Trophoblast cell (in vitro differentiated cells and primary cell): Measurements from ENCODE around the gene MSL3B.

Source experiments
- DNase-seq, 2 donors: peaks; one replicate each; pipeline ENCODE4 v3.0.0-alpha.2; 2016
- H2AFZ ChIP-seq: 2 replicates; pipeline ENCODE4 v1.6.1; 2013; ENCODE audit warnings: low read length, moderate library complexity, mild to moderate bottlenecking; ENCODE audit not compliant: insufficient read depth, poor library complexity
- H2AK5ac ChIP-seq: 2 replicates; pipeline ENCODE4 v1.6.1; 2013; ENCODE audit warnings: mild to moderate bottlenecking, low read length
- H2BK120ac ChIP-seq: 2 replicates; pipeline ENCODE4 v1.6.1; 2013; ENCODE audit warnings: low read length, mild to moderate bottlenecking, moderate library complexity; ENCODE audit not compliant: insufficient read depth, poor library complexity
- H2BK12ac ChIP-seq: 2 replicates; pipeline ENCODE4 v1.6.1; 2013; ENCODE audit warnings: mild to moderate bottlenecking, low read length, moderate library complexity
- H2BK5ac ChIP-seq: 2 replicates; pipeline ENCODE4 v1.6.1; 2013; ENCODE audit warnings: low read length, low read depth, moderate library complexity, mild to moderate bottlenecking; ENCODE audit not compliant: poor library complexity
- H3K14ac ChIP-seq: 2 replicates; pipeline ENCODE4 v1.6.1; 2013; ENCODE audit warnings: mild to moderate bottlenecking, low read length
- H3K18ac ChIP-seq: 2 replicates; pipeline ENCODE4 v1.6.1; 2013; ENCODE audit warnings: mild to moderate bottlenecking, low read length
- H3K23ac ChIP-seq: 2 replicates; pipeline ENCODE4 v1.6.1; 2013; ENCODE audit warnings: low read length
- H3K27ac ChIP-seq: 2 replicates; pipeline ENCODE4 v1.5.1; 2013; ENCODE audit warnings: low read depth, mild to moderate bottlenecking, inconsistent platforms, low read length, moderate library complexity
- H3K27me3 ChIP-seq: 2 replicates; pipeline ENCODE4 v1.6.1; 2013; ENCODE audit warnings: inconsistent platforms, mild to moderate bottlenecking, low read length, moderate library complexity; ENCODE audit not compliant: insufficient read depth
- H3K36me3 ChIP-seq, 2 experiments: 1 replicate in 1 of 2; 2 replicates in 1 of 2; pipeline ENCODE4 v1.6.1; 2013; ENCODE audit warnings: low read length in 2 of 2, mild to moderate bottlenecking in 2 of 2, moderate library complexity in 1 of 2; ENCODE audit not compliant: insufficient read depth in 2 of 2, control insufficient read depth in 1 of 2
- H3K4ac ChIP-seq: 2 replicates; pipeline ENCODE4 v1.6.1; 2013; ENCODE audit warnings: low read depth, mild to moderate bottlenecking, low read length, moderate library complexity
- H3K4me1 ChIP-seq, 2 experiments: 1 replicate in 1 of 2; 2 replicates in 1 of 2; pipeline ENCODE4 v1.6.1; 2013; ENCODE audit warnings: low read length in 2 of 2, mild to moderate bottlenecking in 2 of 2, moderate library complexity in 1 of 2; ENCODE audit not compliant: insufficient read depth in 2 of 2, control insufficient read depth in 1 of 2
- H3K4me2 ChIP-seq: 2 replicates; pipeline ENCODE4 v1.6.1; 2013; ENCODE audit warnings: inconsistent platforms, mild to moderate bottlenecking, low read length, moderate library complexity
- H3K4me3 ChIP-seq: 2 replicates; pipeline ENCODE4 v1.5.1; 2013; ENCODE audit warnings: mild to moderate bottlenecking, low read depth, low read length, inconsistent platforms
- H3K79me1 ChIP-seq: one replicate; pipeline ENCODE4 v1.6.1; 2013; ENCODE audit warnings: low read length
- H3K79me2 ChIP-seq: 2 replicates; pipeline ENCODE4 v1.6.1; 2013; ENCODE audit warnings: low read length, mild to moderate bottlenecking; ENCODE audit not compliant: control insufficient read depth, insufficient read depth, poor library complexity
- H3K9ac ChIP-seq: 2 replicates; pipeline ENCODE4 v1.6.1; 2013; ENCODE audit warnings: mild to moderate bottlenecking, low read length
- H3K9me3 ChIP-seq: 2 replicates; pipeline ENCODE4 v1.6.1; 2013; ENCODE audit warnings: low read depth, mild to moderate bottlenecking, control low read depth, inconsistent platforms, low read length; ENCODE audit not compliant: insufficient read depth
- H4K12ac ChIP-seq: 2 replicates; pipeline ENCODE4 v1.6.1; 2013; ENCODE audit warnings: low read depth, mild to moderate bottlenecking, low read length, moderate library complexity
- H4K8ac ChIP-seq: 2 replicates; pipeline ENCODE4 v1.6.1; 2013; ENCODE audit warnings: low read depth, mild to moderate bottlenecking, low read length, moderate library complexity
- H4K91ac ChIP-seq: one replicate; pipeline ENCODE4 v1.6.1; 2013; ENCODE audit warnings: low read depth, mild to moderate bottlenecking, low read length, moderate library complexity
- whole genome bisulfite sequencing: extraction: QIAGEN DNeasy Blood & Tissue Kit; methylation state at CpG from one replicate; pipeline ENCODE4 v1.1.7; 2013; ENCODE audit warnings: missing lambda C conversion rate; ENCODE audit not compliant: insufficient read length, insufficient coverage; ENCODE audit errors: extremely low coverage; 5-methylcytosine and 5-hydroxymethylcytosine counted together

MSL3B gene

DNA sequence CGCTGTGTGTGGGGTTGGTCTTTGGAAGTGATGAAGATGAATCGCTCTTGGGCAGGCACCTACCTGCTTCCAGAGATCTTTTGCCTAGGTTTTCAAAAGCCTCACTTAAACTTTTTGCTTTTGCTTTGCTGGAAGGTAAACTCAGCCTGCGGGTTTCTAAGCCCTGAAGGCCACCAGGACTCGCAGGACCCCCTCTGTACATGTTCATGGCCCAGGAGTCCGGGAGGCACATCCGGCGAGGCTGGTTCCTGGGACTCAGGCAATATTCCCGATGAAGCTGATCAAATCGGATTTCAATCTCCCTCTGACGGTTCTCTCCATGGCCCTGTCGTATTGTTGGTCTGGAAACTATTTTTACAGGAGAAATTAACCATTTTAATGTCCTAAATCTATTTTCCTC is 27.0 kb downstream of the MSL3B start:
- Histone ChIP-seq H3K14ac (no peak overlapping the region), H3K9me3 (peaks cover 2% of the 10 kb centered on the region), H2AFZ (no peak overlapping the region), H4K8ac (no peak overlapping the region), H3K9ac (no peak overlapping the region), H3K4me1 (no peaks in the 10 kb centered on the region), H2BK120ac (no peak overlapping the region), H3K23ac (no peak overlapping the region), H3K27ac (no peak overlapping the region), H3K79me1 (no peaks in the 10 kb centered on the region), H2AK5ac (no peak overlapping the region), H3K4me2 (no peak overlapping the region), H4K91ac (no peak overlapping the region), H2BK12ac (no peak overlapping the region), H2BK5ac (no peak overlapping the region), H3K18ac (no peak overlapping the region), H4K12ac (no peak overlapping the region), H3K4ac (no peak overlapping the region), H3K27me3 (no peaks in the 10 kb centered on the region), H3K36me3 (peaks cover 53 to 74% of the 10 kb centered on the region in 2 experiments), H3K79me2 (no peaks in the 10 kb centered on the region), H3K4me3 (no peak overlapping the region)
- WGBS: no CpG with 5 or more reads among the region's 11 CpGs
- DNase-seq: no peak

DNA sequence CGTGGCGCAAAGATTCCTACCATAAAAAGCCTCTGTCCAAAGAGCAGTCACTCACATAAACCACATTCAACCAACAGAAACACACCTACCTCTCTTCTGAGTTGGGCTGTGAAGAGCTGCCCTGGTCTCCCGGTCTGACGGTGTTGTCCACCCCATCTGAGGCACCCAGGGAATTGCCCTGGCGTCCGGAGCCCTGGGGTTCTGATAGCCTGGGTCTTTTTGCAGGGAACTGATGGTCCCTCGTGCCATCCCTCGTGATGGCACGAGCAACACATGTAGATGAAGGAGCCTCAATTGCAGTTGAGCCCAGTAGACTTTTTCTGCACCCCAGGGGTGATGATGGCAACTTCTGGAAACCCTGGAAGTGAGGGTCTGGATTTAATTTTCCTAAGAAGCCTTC is 27.7 kb downstream of the MSL3B start:
- Histone ChIP-seq H4K12ac (no peak overlapping the region), H4K8ac (no peak overlapping the region), H4K91ac (no peak overlapping the region), H3K4me1 (no peaks in the 10 kb centered on the region), H3K18ac (no peak overlapping the region), H2BK5ac (no peak overlapping the region), H3K4me2 (no peak overlapping the region), H2BK12ac (no peak overlapping the region), H3K4me3 (no peak overlapping the region), H3K27me3 (no peaks in the 10 kb centered on the region), H3K4ac (peak overlapping the region; percentile 73), H2BK120ac (no peak overlapping the region), H3K23ac (no peak overlapping the region), H3K36me3 (peaks cover 58 to 79% of the 10 kb centered on the region in 2 experiments), H2AK5ac (no peak overlapping the region), H3K9ac (no peak overlapping the region), H3K27ac (no peak overlapping the region), H3K79me1 (no peaks in the 10 kb centered on the region), H3K14ac (no peak overlapping the region), H3K79me2 (no peaks in the 10 kb centered on the region), H3K9me3 (peaks cover 4% of the 10 kb centered on the region), H2AFZ (no peak overlapping the region)
- no CpG with 5 or more reads among the region's 9 CpGs for WGBS
- DNase-seq: no peak

GRCh38 chr2:233839447-233839820 is 28.8 kb downstream of the MSL3B start:
- H3K79me2 ChIP-seq: no peaks in the 10 kb centered on the region
- peaks cover 4% of the 10 kb centered on the region for H3K9me3 ChIP-seq
- no peaks in the 10 kb centered on the region for H3K79me1 ChIP-seq
- peaks cover 54 to 77% of the 10 kb centered on the region in 2 experiments for H3K36me3 ChIP-seq
- peak overlapping the region; percentile 6 for H3K4ac ChIP-seq
- no peak overlapping the region for H3K27ac ChIP-seq
- no peak overlapping the region for H4K8ac ChIP-seq
- H3K14ac ChIP-seq: no peak overlapping the region
- no peak overlapping the region for H4K91ac ChIP-seq
- H3K23ac ChIP-seq: no peak overlapping the region
- no peak overlapping the region for H2AFZ ChIP-seq
- H3K4me1 ChIP-seq: no peaks in the 10 kb centered on the region
- no peak overlapping the region for H4K12ac ChIP-seq
- WGBS: no CpG with 5 or more reads among the region's 10 CpGs
- H3K18ac ChIP-seq: peak overlapping the region; percentile 25
- H2BK120ac ChIP-seq: no peak overlapping the region
- no peak overlapping the region for H2BK12ac ChIP-seq
- no peak overlapping the region for H3K9ac ChIP-seq
- H2AK5ac ChIP-seq: no peak overlapping the region
- no peak overlapping the region for H3K4me2 ChIP-seq
- H2BK5ac ChIP-seq: no peak overlapping the region
- H3K27me3 ChIP-seq: no peaks in the 10 kb centered on the region
- H3K4me3 ChIP-seq: no peak overlapping the region
- no peak for DNase-seq

- H2BK120ac ChIP-seq: no peak overlapping the region
- H3K9ac ChIP-seq: no peak overlapping the region
- no peak overlapping the region for H4K91ac ChIP-seq
- no peaks in the 10 kb centered on the region for H3K79me2 ChIP-seq
- H3K9me3 ChIP-seq: peaks cover 4% of the 10 kb centered on the region
- H3K23ac ChIP-seq: no peak overlapping the region
- no peaks in the 10 kb centered on the region for H3K4me1 ChIP-seq
- no peak overlapping the region for H4K8ac ChIP-seq
- H3K36me3 ChIP-seq: peaks cover 50 to 74% of the 10 kb centered on the region in 2 experiments
- H2AFZ ChIP-seq: no peak overlapping the region
- H2BK12ac ChIP-seq: no peak overlapping the region
- H3K27ac ChIP-seq: no peak overlapping the region
- WGBS: no CpG with 5 or more reads among the region's 12 CpGs
- H3K4me2 ChIP-seq: no peak overlapping the region
- no peak overlapping the region for H2AK5ac ChIP-seq
- H4K12ac ChIP-seq: no peak overlapping the region
- H3K27me3 ChIP-seq: no peaks in the 10 kb centered on the region
- no peak overlapping the region for H3K4me3 ChIP-seq
- no peak overlapping the region for H3K18ac ChIP-seq
- H3K4ac ChIP-seq: no peak overlapping the region
- H3K79me1 ChIP-seq: no peaks in the 10 kb centered on the region
- DNase-seq: no peak
- no peak overlapping the region for H2BK5ac ChIP-seq
- H3K14ac ChIP-seq: no peak overlapping the region
These were observed 29.3 kb downstream of the MSL3B start for GRCh38 chr2:233838726-233839446.
